ENCODE measurements around the gene TGM1. TPM values are rescaled to one million over a fixed set of nuclear protein-coding genes. Genes with fewer than 3 reads are reported as not detected.
A peak's percentile ranks its signal among the peaks of the same experiment; 100 is the strongest.

The TGM1 gene
- total RNA-seq, 1 donor from 2014 or later = 7.0 TPM

GRCh38 chr14:24269910-24270536 lies 7.0 kb upstream of the TGM1 start:
- DNase-seq (ENCODE audit: low spot score, unreplicated experiment) = no peak
- peak overlapping the region; percentile 85 for H3K4me3 Mint-ChIP-seq (ENCODE audit: low read depth)
- H3K27ac Mint-ChIP-seq = no peak overlapping the region
- TF ChIP-seq CTCF (IDR thresholded peaks at IDR 0.05; ENCODE audit: unreplicated experiment) = no peak
- H3K36me3 Mint-ChIP-seq (ENCODE audit: insufficient read depth) = peaks cover 5% of the 10 kb centered on the region
- H3K27me3 Mint-ChIP-seq = no peaks in the 10 kb centered on the region
- H3K9me3 Mint-ChIP-seq (ENCODE audit: low read depth) = no peaks in the 10 kb centered on the region
- H3K4me1 Mint-ChIP-seq (ENCODE audit: low read depth) = peaks cover 12% of the 10 kb centered on the region

- Mint-ChIP-seq H3K36me3 (ENCODE audit: insufficient read depth) (peaks cover 5% of the 10 kb centered on the region), H3K27me3 (no peaks in the 10 kb centered on the region), H3K27ac (no peak overlapping the region), H3K4me1 (ENCODE audit: low read depth) (peaks cover 12% of the 10 kb centered on the region), H3K4me3 (ENCODE audit: low read depth) (no peak overlapping the region), H3K9me3 (ENCODE audit: low read depth) (no peaks in the 10 kb centered on the region)
- no peak for TF ChIP-seq CTCF (IDR thresholded peaks at IDR 0.05; ENCODE audit: unreplicated experiment)
- DNase-seq (ENCODE audit: low spot score, unreplicated experiment) = no peak
These were observed 6.4 kb upstream of the TGM1 start for GRCh38 chr14:24269368-24269767.

GRCh38 chr14:24268225-24268624 lies 5.2 kb upstream of the TGM1 start:
- TF ChIP-seq CTCF (IDR thresholded peaks at IDR 0.05; ENCODE audit: unreplicated experiment) = no peak
- peaks cover 5% of the 10 kb centered on the region for H3K36me3 Mint-ChIP-seq (ENCODE audit: insufficient read depth)
- H3K9me3 Mint-ChIP-seq (ENCODE audit: low read depth) = no peaks in the 10 kb centered on the region
- peaks cover 10% of the 10 kb centered on the region for H3K4me1 Mint-ChIP-seq (ENCODE audit: low read depth)
- DNase-seq (ENCODE audit: low spot score, unreplicated experiment) = no peak
- H3K27me3 Mint-ChIP-seq = no peaks in the 10 kb centered on the region
- H3K27ac Mint-ChIP-seq = no peak overlapping the region
- no peak overlapping the region for H3K4me3 Mint-ChIP-seq (ENCODE audit: low read depth)

GRCh38 chr14:24267516-24267915 lies 4.5 kb upstream of the TGM1 start:
- H3K9me3 Mint-ChIP-seq (ENCODE audit: low read depth) = no peaks in the 10 kb centered on the region
- H3K4me3 Mint-ChIP-seq (ENCODE audit: low read depth) = no peak overlapping the region
- peaks cover 10% of the 10 kb centered on the region for H3K4me1 Mint-ChIP-seq (ENCODE audit: low read depth)
- H3K27ac Mint-ChIP-seq = no peak overlapping the region
- H3K36me3 Mint-ChIP-seq (ENCODE audit: insufficient read depth) = peaks cover 5% of the 10 kb centered on the region
- no peak for TF ChIP-seq CTCF (IDR thresholded peaks at IDR 0.05; ENCODE audit: unreplicated experiment)
- DNase-seq (ENCODE audit: low spot score, unreplicated experiment) = no peak
- no peaks in the 10 kb centered on the region for H3K27me3 Mint-ChIP-seq

- DNase-seq (ENCODE audit: low spot score, unreplicated experiment) = no peak
- Mint-ChIP-seq H3K9me3 (ENCODE audit: low read depth) (no peaks in the 10 kb centered on the region), H3K4me1 (ENCODE audit: low read depth) (peaks cover 3% of the 10 kb centered on the region), H3K4me3 (ENCODE audit: low read depth) (no peak overlapping the region), H3K36me3 (ENCODE audit: insufficient read depth) (peaks cover 5% of the 10 kb centered on the region), H3K27me3 (no peaks in the 10 kb centered on the region), H3K27ac (no peak overlapping the region)
- no peak for TF ChIP-seq CTCF (IDR thresholded peaks at IDR 0.05; ENCODE audit: unreplicated experiment)
These were observed 3.6 kb upstream of the TGM1 start for GRCh38 chr14:24266344-24267244.

All from progenitor cell of endocrine pancreas (in vitro differentiated cells).